GM12801 (cell line): ENCODE data around the gene SEC31A.

Source experiments
- CTCF ChIP-seq: IDR thresholded peaks from one replicate; pipeline ENCODE4 v1.5.1; 2011; ENCODE audit warnings: control low read depth; ENCODE audit not compliant: insufficient read length; ENCODE audit errors: extremely low read depth

The SEC31A gene

GRCh38 chr4:82889287-82889686 is 1.7 kb downstream of the SEC31A start:
- TF ChIP-seq CTCF: no peak

- TF ChIP-seq CTCF: no peak
Measured at GRCh38 chr4:82886147-82886942, 4.6 kb downstream of the SEC31A start.

DNA sequence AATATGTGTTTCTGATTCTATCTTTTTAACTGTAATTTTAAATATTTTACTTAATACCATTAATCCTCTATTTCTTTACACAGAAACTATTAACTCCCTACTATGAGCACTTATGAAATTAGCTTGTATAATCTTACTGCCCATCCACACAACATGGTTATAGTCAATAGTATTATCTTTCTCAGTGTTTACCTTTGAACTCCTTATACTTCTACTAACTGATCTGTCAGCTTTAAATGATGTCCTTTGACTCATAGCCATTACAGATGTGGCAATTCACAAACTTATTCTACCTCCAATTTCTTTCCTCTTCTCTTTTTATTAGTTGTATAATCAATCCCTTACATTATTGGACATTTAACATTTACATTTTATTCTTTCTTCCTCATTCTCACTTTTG is 5.5 kb downstream of the SEC31A start:
- TF ChIP-seq CTCF: no peak

GRCh38 chr4:82868572-82868971 is 22.4 kb downstream of the SEC31A start:
- TF ChIP-seq CTCF: no peak

GRCh38 chr4:82866706-82867385 is 24.1 kb downstream of the SEC31A start:
- TF ChIP-seq CTCF: no peak

- TF ChIP-seq CTCF: no peak
Measured at GRCh38 chr4:82865592-82865991, 25.4 kb downstream of the SEC31A start.

GRCh38 chr4:82864336-82864979 is 26.5 kb downstream of the SEC31A start:
- no peak for TF ChIP-seq CTCF
